NB4 (cell line): ENCODE data around the gene PDE1A.

Experiments used
- POLR2A ChIP-seq: IDR thresholded peaks from 2 replicates; pipeline ENCODE4 v1.6.1; 2011; ENCODE audit warnings: mild to moderate bottlenecking; ENCODE audit not compliant: insufficient read length; ENCODE audit errors: extremely low read depth
- TF ChIP-seq, protein P1 (sequence below): IDR thresholded peaks from one replicate; pipeline ENCODE4 v1.5.1; 2012; ENCODE audit warnings: low read depth, low read length
- TF ChIP-seq, protein P2 (sequence below): IDR thresholded peaks from 2 replicates; pipeline ENCODE4 v1.6.1; 2011; ENCODE audit warnings: low read depth, low read length

DNA sequence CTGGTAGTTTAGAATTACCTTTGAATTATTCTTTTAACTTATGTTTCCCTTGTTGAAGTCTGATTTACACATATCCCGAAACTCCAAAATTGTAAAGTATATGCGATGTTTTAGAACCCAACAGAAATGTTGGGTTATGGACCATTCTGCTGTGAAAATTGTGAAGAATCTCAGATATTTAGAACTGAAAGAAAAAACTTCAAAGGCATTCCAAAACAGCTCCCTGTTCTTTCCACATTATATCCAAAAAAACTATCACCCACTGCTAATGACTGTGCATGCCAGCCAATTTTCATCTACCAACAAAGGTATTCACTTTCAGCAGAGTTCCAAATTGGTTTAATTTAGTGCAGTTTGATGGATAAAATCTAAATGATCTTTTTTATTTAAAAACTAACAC is 21.5 kb upstream of the PDE1A start:
- TF ChIP-seq, protein P1, sequence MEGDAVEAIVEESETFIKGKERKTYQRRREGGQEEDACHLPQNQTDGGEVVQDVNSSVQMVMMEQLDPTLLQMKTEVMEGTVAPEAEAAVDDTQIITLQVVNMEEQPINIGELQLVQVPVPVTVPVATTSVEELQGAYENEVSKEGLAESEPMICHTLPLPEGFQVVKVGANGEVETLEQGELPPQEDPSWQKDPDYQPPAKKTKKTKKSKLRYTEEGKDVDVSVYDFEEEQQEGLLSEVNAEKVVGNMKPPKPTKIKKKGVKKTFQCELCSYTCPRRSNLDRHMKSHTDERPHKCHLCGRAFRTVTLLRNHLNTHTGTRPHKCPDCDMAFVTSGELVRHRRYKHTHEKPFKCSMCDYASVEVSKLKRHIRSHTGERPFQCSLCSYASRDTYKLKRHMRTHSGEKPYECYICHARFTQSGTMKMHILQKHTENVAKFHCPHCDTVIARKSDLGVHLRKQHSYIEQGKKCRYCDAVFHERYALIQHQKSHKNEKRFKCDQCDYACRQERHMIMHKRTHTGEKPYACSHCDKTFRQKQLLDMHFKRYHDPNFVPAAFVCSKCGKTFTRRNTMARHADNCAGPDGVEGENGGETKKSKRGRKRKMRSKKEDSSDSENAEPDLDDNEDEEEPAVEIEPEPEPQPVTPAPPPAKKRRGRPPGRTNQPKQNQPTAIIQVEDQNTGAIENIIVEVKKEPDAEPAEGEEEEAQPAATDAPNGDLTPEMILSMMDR: no peak
- TF ChIP-seq POLR2A: no peak
- TF ChIP-seq, protein P2, sequence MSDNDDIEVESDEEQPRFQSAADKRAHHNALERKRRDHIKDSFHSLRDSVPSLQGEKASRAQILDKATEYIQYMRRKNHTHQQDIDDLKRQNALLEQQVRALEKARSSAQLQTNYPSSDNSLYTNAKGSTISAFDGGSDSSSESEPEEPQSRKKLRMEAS: no peak
